ENCODE measurements around the gene RFX3.

RFX3 gene

DNA sequence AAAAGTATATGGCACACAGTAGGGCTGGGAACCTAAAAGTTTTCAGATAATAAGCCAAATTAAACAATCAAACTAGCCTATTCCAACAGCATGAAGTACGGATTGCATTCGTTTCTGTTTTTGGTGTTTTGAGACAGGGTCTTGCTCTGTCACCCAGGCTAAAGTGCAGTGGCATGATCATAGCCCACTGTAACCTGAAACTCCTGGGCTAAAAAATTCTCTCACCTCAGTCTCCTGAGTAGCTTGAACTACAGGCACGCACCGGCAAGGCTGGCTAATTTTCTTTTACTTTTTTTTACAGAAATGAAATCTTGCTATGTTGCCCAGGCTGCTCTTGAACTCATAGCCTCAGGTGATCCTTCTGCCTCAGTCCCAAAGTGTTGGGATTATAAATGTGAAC lies 5.2 kb downstream of the RFX3 start:
- H3K27me3 ChIP-seq (ENCODE audit: insufficient read depth, low read depth) = no peaks in the 10 kb centered on the region
- H3K79me2 ChIP-seq (ENCODE audit: insufficient read depth, low read depth) = peaks cover 42% of the 10 kb centered on the region; the same call in 1 of the 2 replicates
- H3K36me3 ChIP-seq (ENCODE audit: insufficient read depth) = no peaks in the 10 kb centered on the region
- H4K20me1 ChIP-seq (ENCODE audit: insufficient read depth) = no peaks in the 10 kb centered on the region
- no peak overlapping the region for H3K9ac ChIP-seq
- TF ChIP-seq, protein P1, sequence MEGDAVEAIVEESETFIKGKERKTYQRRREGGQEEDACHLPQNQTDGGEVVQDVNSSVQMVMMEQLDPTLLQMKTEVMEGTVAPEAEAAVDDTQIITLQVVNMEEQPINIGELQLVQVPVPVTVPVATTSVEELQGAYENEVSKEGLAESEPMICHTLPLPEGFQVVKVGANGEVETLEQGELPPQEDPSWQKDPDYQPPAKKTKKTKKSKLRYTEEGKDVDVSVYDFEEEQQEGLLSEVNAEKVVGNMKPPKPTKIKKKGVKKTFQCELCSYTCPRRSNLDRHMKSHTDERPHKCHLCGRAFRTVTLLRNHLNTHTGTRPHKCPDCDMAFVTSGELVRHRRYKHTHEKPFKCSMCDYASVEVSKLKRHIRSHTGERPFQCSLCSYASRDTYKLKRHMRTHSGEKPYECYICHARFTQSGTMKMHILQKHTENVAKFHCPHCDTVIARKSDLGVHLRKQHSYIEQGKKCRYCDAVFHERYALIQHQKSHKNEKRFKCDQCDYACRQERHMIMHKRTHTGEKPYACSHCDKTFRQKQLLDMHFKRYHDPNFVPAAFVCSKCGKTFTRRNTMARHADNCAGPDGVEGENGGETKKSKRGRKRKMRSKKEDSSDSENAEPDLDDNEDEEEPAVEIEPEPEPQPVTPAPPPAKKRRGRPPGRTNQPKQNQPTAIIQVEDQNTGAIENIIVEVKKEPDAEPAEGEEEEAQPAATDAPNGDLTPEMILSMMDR (conservative IDR thresholded peaks at IDR 0.05; ENCODE audit: low read depth, low read length) = no peak
- no peak overlapping the region for H3K4me3 ChIP-seq (IDR thresholded peaks at IDR 0.05; ENCODE audit: insufficient read depth, low read depth, low read length)
- no peak overlapping the region for H3K4me2 ChIP-seq
- H3K27ac ChIP-seq = no peak overlapping the region
- H3K4me1 ChIP-seq (ENCODE audit: low read depth, poor library complexity, severe bottlenecking) = peaks cover 32% of the 10 kb centered on the region
- H2AFZ ChIP-seq (ENCODE audit: low read depth) = no peak overlapping the region

DNA sequence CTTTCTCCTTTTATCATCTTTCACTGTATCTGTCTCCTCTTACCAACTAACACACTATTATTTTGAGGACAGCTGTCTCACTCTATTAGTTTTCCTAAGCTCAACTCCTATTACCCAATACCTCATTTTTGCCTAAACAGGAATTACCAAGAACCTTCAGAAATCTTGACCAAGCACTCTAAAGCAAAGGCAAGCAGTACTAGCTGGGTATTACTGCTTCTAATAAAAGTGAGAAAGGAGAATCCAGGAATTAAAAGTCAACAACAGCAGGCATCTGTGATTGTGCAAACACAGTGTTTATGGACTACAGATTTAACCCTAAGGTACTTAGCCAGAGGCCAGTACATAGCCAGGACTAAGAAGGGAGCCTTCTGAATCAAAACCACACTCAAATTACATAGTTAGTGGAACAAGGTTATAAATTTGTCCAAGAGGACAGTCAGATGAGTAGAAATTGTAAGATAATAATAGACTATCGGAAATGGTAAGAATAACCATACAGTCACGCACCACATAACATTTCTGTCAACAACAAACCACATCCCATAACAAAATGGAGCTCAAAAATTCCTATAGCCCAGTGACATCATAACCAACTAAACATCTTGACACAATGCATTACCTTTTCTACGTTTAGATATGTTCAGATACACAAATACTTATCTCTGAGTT lies 8.3 kb downstream of the RFX3 start:
- Histone ChIP-seq H2AFZ (ENCODE audit: low read depth) (no peak overlapping the region), H3K27ac (no peak overlapping the region), H3K4me1 (ENCODE audit: low read depth, poor library complexity, severe bottlenecking) (peaks cover 16% of the 10 kb centered on the region), H3K36me3 (ENCODE audit: insufficient read depth) (no peaks in the 10 kb centered on the region), H3K4me3 (IDR thresholded peaks at IDR 0.05; ENCODE audit: insufficient read depth, low read depth, low read length) (no peak overlapping the region), H3K9ac (no peak overlapping the region), H3K27me3 (ENCODE audit: insufficient read depth, low read depth) (no peaks in the 10 kb centered on the region), H3K4me2 (no peak overlapping the region), H3K79me2 (ENCODE audit: insufficient read depth, low read depth) (peaks cover 20% of the 10 kb centered on the region; the same call in 1 of the 2 replicates), H4K20me1 (ENCODE audit: insufficient read depth) (no peaks in the 10 kb centered on the region)
- TF ChIP-seq, protein P1 (conservative IDR thresholded peaks at IDR 0.05; ENCODE audit: low read depth, low read length) = no peak

DNA sequence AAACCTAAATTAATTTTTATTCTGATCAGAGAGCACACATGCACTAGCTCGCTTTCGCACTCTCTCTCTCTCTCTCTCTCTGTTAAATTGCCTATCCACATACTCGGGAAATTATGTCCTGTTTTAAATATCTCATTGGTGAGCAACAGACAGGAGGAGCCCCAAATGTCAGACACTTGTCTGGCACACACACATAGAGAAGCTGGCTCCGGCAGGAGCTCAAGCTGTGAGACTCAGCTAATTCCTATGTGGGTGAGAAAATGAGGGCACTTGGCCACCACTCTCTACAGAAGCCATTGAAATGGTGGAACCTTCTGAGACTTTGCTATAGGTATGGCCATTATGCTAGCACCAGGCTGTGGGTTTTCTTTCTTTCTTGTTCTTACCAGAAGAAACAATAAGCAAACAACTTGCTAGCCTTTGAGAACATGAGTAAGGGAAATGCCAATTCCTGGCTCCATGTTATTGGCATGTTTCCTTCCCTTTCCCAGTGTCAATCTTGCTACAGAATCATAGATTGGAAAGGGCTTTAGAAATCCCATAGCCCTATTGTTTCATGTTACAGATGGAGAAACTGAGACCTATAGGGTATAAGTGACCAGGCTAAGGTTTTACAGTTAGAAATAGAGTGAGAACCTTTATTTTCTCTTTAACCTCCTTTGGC lies 9.0 kb downstream of the RFX3 start:
- no peaks in the 10 kb centered on the region for H3K27me3 ChIP-seq (ENCODE audit: insufficient read depth, low read depth)
- H3K4me1 ChIP-seq (ENCODE audit: low read depth, poor library complexity, severe bottlenecking) = peaks cover 13% of the 10 kb centered on the region
- no peak overlapping the region for H3K27ac ChIP-seq
- no peaks in the 10 kb centered on the region for H3K36me3 ChIP-seq (ENCODE audit: insufficient read depth)
- no peak overlapping the region for H3K4me2 ChIP-seq
- H3K9ac ChIP-seq = no peak overlapping the region
- H3K79me2 ChIP-seq (ENCODE audit: insufficient read depth, low read depth) = peaks cover 13% of the 10 kb centered on the region; the same call in 1 of the 2 replicates
- H2AFZ ChIP-seq (ENCODE audit: low read depth) = no peak overlapping the region
- TF ChIP-seq, protein P1 (conservative IDR thresholded peaks at IDR 0.05; ENCODE audit: low read depth, low read length) = no peak
- no peaks in the 10 kb centered on the region for H4K20me1 ChIP-seq (ENCODE audit: insufficient read depth)
- H3K4me3 ChIP-seq (IDR thresholded peaks at IDR 0.05; ENCODE audit: insufficient read depth, low read depth, low read length) = no peak overlapping the region

DNA sequence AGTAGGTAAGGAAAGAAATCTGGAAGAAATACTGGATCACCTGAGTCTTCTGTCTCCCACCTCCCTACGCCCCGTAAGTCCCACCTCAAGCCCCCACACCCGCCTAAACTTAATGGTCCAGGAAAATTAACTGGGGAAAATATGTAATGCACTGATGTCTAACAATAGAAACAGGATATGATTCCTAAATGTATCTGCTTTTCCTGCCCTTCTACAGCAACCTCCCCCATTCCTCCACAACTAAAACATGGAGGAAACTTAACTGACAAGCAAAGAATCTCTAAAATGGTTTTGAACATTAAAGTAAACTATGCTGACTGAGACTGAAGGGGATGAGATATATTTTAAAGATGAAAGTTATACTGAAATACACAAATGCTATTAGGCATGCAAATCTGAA lies 10.4 kb downstream of the RFX3 start:
- H3K36me3 ChIP-seq (ENCODE audit: insufficient read depth) = no peaks in the 10 kb centered on the region
- H3K4me2 ChIP-seq = no peak overlapping the region
- no peak overlapping the region for H2AFZ ChIP-seq (ENCODE audit: low read depth)
- no peaks in the 10 kb centered on the region for H4K20me1 ChIP-seq (ENCODE audit: insufficient read depth)
- H3K27ac ChIP-seq = no peak overlapping the region
- peaks cover 9% of the 10 kb centered on the region; the same call in 1 of the 2 replicates for H3K79me2 ChIP-seq (ENCODE audit: insufficient read depth, low read depth)
- TF ChIP-seq, protein P1 (conservative IDR thresholded peaks at IDR 0.05; ENCODE audit: low read depth, low read length) = no peak
- no peaks in the 10 kb centered on the region for H3K27me3 ChIP-seq (ENCODE audit: insufficient read depth, low read depth)
- peaks cover 5% of the 10 kb centered on the region for H3K4me1 ChIP-seq (ENCODE audit: low read depth, poor library complexity, severe bottlenecking)
- H3K9ac ChIP-seq = no peak overlapping the region
- H3K4me3 ChIP-seq (IDR thresholded peaks at IDR 0.05; ENCODE audit: insufficient read depth, low read depth, low read length) = no peak overlapping the region

All from KMS-11 (cell line).